Measurements from ENCODE around the gene CKMT2.

DNA sequence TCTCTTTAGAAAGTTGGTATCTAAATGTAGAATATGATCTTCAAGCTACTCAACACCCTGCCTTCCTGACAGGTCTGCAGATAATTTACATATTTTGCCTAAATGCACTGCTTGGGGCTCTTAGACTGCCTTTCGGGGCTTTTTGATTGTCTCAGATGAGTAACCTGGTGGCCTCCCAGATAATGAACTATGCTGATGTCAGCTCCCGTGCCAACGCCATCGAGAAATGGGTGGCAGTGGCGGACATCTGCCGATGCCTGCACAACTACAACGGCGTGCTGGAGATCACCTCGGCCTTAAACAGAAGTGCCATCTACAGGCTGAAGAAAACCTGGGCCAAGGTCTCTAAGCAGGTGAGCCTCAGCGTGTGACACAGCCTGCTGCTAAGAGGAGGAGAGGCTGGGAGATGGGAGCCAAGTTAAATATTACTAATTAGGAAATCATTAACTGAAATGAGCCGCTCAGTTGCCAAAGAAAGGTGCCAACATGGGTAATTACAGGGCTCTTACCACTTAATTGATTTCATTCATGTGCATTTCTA, 20.8 kb upstream of the CKMT2 start:
- TF ChIP-seq, protein P1, sequence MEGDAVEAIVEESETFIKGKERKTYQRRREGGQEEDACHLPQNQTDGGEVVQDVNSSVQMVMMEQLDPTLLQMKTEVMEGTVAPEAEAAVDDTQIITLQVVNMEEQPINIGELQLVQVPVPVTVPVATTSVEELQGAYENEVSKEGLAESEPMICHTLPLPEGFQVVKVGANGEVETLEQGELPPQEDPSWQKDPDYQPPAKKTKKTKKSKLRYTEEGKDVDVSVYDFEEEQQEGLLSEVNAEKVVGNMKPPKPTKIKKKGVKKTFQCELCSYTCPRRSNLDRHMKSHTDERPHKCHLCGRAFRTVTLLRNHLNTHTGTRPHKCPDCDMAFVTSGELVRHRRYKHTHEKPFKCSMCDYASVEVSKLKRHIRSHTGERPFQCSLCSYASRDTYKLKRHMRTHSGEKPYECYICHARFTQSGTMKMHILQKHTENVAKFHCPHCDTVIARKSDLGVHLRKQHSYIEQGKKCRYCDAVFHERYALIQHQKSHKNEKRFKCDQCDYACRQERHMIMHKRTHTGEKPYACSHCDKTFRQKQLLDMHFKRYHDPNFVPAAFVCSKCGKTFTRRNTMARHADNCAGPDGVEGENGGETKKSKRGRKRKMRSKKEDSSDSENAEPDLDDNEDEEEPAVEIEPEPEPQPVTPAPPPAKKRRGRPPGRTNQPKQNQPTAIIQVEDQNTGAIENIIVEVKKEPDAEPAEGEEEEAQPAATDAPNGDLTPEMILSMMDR (IDR thresholded peaks at IDR 0.05): no peak
- TF ChIP-seq POLR2A (IDR thresholded peaks at IDR 0.05; ENCODE audit: low read depth) (no peak), POLR2AphosphoS5 (IDR thresholded peaks at IDR 0.05) (no peak)
